HG03097 (cell line): Measurements from ENCODE around the gene LRRC3.

ENCODE experiments used
- ATAC-seq: cut with Tn5 transposase; IDR thresholded peaks from one replicate; pipeline ENCODE4 v1.9.1; 2021; ENCODE audit not compliant: unreplicated experiment, low FRiP score

Gene LRRC3

DNA sequence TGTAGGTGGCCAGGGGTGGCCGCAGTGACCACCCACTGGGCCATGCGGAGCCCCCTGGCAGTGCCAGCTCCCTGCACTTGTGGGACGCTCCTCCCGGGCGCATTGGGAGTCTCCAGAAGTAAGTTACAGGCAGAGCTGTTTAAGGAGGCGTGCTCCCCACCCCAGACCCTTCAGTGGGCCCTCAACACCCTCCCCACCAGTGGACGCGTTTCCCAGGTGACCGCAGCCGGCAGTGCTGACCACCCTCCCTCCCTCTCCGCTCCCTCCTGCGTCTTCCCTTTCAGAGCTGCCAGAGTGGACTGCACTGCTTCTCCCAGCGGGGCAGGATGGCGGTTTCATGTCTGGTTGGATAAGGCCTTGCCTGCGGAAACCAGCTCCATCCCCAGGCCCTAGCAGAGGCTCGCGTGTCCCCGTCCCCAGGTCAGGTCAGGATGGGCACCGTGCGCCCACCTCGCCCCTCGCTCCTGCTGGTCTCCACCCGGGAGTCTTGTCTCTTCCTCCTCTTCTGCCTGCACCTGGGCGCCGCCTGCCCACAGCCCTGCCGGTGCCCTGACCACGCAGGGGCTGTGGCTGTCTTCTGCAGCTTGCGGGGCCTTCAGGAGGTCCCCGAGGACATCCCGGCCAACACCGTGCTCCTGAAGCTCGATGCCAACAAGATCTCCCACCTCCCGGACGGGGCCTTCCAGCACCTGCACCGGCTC is 1.1 kb downstream of the LRRC3 start:
- no peak for ATAC-seq

DNA sequence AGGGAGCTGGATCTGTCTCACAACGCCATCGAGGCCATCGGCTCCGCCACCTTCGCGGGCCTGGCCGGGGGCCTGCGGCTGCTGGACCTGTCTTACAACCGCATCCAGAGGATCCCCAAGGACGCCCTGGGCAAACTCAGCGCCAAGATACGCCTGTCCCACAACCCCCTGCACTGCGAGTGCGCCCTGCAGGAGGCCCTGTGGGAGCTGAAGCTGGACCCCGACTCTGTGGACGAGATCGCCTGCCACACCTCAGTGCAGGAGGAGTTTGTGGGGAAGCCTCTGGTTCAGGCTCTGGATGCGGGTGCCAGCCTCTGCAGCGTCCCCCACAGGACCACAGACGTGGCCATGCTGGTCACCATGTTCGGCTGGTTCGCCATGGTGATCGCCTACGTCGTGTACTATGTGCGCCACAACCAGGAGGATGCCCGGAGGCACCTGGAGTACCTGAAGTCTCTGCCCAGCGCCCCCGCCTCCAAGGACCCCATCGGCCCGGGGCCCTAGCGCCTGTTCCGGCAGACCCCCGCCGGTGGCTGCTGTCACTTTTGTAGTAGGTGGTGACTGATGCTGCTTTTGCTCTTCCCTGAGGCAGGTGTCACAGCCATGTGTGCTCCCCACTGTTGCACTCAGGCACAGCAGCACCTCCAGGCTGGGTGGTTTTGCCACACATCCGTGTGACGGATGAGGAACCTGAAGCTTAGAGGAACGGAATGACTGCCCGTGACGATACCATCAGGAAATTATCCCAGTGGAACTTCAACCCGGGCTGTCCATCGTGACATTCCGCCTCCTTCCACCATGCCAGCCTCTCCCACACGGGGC is 1.8 kb downstream of the LRRC3 start:
- no peak for ATAC-seq

DNA sequence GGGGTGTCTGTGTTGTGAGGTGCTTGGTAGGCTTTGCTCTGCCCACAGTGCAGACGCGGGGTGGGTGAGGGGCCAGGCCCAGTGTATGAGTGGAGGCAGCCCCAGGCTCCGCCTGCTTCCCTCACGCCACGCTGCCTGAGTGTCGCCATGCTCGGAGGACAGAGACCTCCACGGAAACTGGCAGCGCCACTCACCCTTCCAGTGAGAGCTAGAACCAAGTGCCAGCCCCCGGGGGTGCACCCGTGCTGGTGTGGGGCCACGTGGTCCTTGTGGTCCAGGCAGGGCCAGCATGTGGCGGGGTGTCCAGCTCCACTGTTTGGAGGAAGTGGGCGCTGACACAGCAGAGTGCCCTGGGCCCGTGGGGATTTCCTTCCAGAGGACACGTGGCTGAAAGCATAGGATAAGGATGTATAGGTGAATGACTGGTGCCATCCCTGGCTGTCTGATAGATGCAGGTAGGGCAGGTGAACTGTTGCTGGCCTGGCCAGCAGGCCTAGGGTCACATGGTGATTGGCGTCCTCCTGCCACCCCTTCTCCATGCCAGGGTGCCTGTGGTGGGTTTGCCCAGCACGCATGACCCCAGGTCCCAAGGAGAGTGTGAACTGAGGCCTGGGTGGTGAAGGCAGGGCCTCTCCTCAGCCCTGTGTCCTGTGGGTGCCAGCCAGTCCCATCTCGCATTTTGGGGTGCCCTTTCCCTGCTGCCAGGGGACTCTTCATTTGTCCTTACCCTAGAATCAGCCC is 3.8 kb downstream of the LRRC3 start:
- ATAC-seq: no peak

DNA sequence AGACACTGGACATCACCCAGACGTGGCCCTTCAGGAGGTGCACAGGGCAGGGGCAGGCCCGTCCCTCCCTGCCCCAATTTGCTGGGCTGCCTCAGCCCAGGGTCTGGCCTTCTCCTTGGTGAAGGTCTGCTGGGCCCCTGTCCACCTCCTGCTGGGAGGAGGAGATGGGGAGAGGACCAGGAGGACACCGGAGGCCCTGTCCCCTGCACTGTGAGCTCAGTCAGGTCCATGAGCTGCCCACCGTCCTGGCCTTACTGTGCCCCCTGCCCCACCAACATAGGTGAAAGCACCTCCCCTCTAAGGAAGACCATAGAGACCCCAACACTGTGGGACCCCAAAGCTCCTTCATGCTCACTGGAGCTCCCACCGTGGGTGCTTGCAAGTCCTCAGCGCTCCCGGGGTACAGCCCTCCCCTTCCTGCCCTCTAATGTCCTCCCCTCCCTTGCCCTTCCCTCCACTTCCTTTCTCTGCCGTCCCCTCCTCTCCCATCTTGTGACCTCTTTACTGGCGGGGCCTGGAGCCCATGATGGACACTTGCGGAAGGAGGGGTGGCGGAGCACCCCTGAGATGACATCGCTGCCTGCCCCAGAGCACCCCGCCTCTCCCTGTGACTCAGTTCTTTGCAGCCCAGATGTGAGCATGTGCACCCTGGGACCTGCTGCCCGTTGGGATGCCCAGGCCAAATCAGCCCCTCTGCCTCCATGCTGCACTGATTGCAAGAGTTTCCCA is 4.6 kb downstream of the LRRC3 start:
- no peak for ATAC-seq

DNA sequence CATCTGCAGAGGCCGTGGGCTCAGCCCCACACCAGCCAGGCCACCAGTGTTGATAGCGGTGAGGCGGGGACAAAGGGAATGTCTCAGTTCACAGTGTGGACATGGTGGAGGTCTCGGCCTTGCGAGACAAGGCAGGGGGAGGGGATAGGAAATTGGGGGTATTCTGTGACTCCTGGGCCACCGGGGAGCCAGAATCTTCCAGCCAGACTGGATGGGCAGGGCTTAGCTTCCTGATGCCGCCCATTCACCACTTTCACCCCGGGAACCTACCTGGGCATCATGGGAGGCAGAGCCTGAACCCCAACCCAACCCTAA is 5.1 kb downstream of the LRRC3 start:
- ATAC-seq: no peak

DNA sequence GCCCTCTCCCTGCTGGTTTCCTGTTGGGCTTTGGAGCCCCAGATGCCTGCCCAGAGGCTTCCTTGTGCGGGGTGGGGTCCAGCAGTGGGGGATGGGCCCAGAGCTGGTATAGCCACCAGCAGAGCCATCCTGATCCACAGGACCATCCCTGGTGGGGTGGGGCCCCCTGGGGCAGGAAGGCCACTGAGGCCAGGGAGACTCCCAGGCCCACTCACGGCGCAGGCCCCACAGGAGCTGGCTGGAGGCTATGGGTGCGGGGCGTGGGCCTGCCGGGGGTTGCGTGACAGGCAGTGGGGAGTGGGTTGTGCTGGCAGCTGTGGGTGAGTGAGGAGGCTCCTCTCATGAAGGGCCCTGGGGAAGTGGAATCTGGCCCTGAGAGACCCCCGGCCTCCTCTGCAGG is 5.7 kb downstream of the LRRC3 start:
- no peak for ATAC-seq

DNA sequence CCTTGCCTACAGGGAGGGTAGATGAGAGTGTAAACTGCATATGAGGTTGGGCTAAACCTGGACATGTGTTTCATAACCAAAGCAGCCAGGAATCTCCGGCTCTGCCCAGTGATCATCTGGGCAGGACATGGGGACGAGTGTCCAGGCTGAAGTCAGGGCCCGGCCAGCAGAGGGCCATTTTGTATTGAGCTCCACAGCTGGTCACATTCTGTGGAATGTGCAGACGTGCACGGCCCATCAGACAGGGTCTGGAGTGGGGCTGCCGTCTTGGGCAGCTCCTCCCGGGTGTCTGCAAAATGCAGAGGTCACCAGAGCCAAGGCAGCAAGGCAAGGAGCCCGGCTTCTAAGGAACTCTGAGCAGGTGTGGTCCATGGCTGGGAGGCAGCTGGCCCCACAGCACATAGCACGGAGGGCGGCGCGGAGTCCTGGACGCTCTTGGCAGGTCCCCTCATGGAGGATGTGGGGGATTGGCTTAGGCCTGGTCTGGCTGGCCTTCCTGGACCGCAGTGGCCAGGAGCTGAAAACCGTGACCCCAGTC is 6.2 kb downstream of the LRRC3 start:
- no peak for ATAC-seq

DNA sequence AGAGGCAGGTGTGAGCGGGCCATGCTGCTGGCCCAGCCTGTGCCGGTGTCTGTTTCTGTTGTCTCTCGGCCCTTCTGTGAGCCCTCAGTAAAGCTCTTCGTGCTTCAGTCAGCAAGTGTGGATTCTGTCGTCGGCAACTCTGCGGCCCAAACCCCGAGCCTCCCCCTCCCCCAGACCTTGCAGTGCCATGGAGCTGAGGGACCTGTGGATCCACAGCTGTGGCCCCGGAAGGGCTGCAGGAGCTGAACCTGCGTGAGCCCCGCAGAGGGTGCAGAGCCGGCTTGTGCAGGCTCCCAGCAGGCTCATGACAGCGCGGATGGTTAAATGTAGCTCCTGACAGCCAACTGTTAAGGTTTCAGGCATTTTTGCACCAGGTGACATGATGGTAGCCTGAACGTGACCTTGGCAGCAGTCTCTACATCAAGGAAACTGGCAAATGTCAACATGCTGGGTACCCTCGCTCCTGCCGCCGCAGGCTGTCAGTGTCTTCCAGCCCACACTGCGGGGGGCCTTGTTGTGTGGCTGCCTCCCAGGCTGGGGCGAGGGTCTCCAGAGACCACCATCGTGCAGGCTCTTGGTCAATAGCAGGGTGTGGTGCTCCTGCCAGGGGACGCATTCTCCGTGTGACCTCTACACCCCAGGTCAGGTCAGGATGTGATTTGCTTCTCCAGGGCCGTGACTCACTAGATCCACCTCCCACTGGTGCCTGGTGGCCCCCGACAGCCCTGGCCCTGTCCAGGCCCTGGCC is 7.0 kb downstream of the LRRC3 start:
- no peak for ATAC-seq

DNA sequence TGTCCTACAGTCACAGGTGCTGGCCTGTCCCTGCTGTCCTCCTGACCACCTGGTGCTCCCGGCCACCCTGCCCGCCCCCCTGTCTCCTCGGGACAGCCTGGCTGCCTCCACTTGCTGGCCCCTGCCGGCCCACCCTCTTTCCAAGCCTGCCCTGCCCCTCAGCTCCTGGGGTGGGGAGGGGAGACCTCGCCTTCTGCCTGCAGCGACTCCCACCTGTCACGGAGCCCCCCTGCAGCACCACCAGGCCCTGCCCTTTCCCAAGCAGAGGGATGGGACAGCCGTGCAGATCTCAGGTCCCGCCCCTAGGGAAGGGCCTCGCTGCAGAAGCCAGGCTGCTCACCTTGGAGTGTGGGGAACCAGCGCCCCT is 7.5 kb downstream of the LRRC3 start:
- no peak for ATAC-seq

DNA sequence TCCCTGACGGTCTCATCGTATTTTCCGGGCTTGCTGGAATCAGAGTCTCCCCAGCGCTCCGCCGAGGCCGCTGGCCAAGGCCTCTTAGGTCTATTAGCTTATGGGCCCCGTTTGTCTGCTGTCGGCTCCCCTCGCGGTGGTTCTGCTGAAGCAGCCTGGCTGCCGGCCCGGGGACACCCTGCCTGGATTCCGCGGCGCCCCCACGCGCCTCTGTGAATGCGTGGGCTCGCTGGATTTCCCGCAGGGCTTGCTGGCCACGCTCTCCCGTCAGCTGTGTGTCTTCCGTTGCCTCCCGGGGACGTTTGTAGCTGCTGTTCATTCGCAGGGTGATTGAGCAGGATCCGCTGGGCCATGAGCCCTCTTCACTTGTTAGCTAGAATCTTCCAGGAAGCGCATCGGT is 8.4 kb downstream of the LRRC3 start:
- no peak for ATAC-seq

DNA sequence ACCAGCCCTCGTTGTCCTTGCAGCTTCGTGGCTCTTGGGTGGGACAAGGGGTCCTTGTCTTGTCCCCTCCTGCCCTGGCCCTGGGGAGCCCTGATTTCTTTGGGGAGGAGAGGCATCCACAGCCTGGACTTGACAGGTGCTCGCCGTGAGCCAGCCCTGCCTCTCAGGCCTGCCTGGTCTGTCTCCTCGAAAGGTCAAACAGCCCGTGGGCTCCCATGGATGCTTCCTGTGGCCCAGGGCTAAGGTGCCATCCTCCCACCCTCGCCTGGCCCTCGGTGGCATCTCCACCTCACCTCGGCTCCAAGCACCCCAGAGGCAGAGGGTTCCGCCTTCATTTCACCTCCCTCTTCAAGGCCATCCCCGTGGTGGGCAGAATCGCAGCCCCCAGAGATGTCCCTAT is 9.0 kb downstream of the LRRC3 start:
- ATAC-seq: no peak

DNA sequence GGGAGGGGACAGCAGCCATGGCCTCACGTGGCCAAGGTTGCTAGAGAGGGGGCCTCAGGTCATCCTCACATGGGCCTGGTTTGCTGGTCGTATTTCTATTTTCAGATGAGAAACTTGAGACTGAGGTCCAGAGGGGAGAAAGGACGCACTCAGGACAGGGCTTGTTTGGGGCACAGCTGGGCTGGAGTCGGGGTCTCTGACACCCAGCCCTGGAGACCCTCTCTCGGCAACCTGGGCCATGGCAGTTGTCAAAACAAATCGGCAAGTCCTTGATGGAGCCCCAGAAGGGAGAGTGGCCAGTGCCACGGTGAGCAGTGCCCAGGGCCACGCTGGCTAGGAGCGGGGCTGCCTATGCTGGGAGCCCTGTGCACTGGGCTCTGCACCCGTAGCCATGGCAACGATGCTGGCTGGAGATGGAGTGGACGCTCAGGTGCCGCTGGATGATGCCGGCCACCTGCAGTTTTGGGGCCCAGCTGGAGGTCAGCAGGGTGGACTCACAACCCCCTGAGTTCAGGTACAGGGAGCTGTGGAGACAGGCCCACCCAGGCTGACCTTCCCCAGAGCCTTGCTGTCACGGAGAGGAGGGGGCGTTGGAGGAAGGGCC is 11.1 kb downstream of the LRRC3 start:
- ATAC-seq: no peak

DNA sequence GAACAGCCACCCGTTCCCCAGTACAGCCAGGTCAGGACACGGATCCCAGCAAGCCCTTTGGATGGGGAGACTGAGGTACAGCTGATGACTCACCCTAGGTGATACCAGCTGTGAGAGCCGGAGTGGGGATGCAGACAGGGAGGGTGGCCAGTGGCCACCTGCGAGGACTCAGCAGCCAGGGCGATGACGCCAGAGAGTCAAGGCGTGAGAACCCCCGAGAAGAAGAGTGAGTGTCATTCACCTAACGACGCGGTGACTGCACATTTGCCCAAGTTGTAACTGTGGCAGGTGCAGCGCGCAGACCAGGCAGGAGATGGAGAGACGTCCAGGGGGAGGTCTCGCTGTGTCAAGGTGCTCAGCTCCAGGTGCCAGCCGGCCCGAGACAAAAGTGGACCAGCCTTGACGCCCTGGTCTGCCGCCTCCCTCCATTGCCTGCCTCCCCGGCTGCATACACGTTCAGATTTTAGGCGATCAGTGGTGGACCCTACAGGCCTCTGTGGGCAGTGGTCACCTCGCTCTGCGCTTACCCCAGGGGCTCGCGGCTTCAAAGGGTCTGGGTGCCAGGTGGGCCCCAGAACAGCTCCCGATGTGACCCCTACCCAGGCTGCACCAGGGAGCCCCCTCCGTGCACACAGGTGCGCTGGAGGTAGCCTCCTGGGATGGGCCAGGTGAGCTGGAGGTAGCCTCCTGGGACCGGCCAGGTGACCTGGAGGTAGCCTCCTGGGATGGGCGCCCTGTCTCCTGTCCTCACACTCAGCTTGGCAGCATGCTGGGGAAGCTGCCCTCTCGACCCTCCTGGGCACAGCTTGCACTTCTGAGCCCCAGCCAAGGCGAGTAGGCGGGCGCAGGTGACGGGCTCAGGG is 11.9 kb downstream of the LRRC3 start:
- ATAC-seq: no peak

DNA sequence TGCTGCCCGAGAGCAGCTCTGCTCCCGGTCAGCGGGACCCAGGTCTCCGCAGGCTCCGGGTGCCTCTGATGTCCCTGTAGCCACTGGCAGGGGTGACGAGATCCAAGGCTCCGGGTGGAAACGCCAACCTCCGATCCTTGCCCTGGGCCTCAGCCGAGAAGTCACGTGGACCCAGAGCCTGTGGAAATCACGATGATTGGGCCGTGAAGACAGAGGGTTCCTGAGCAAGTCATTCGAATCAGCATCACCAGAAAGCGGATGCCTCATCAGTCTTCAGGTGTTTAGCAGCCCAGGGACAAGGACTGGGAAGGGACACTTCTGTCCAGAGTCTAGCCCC is 12.5 kb downstream of the LRRC3 start:
- no peak for ATAC-seq

DNA sequence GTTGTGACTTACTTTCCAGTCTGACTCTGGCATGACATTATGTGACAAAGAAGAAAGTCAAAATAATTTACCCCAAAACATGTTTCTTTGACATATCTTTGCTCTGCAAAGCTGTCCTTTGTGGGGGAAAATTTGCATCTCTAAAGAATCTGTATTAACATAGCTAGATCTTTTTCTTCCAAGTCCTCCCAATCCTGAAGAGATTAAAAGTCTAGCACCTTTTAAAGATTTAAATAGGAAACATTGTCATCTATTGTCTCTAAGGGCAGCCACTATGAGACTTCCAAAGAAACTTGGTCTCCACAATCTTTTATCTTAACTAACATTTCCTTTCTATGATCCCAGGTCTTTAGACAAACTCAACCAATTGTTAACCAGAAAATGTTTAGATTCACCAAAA is 16.0 kb downstream of the LRRC3 start:
- ATAC-seq: no peak

DNA sequence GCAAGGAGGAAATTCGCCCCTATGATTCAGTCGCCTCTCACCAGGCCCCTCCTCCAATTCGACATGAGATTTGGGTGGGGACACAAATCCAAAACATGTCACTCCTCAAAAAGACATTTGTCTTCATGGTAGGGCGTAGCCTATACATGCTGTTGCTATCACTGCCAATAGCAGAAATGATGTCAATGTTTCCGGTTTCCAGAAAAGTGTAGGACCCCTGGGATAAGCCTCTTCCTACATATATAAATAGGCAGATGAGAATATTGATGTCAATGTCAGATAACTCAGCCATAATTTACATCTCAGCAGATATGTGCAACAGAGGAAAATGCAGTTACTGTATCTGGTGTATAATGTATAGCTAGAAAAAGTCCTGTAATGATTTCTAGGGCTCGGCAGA is 16.7 kb downstream of the LRRC3 start:
- ATAC-seq: no peak

DNA sequence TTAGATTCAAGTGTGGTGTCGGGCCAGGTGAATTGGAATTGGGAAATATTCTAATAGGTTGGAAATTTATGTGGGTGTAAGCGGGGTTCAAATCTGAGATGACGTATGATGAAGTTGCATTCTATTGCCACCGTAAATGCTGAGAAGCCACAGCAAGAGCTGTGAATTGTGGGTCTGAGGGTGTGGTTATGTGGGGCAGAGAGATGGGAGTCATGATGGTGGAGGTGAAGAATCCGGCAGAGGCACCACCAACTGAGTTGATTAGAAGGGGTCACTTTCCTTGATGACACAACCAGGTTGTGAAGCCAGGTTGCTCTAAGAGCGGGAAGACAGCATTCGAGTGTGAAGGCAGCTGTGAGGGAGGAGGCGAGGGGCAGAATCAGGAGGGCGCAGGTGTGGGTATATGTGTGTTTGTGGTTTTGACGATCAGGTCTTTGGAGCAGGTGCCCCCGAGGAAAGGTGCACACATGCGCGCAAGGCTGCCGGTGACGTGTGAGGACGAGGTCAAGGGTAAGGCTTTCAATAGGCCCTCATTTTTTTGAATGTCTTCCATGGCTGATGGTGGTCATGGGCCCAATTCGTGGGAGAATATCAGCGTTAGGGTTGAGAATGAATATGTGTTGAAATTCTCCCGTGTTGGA is 18.7 kb downstream of the LRRC3 start:
- no peak for ATAC-seq

DNA sequence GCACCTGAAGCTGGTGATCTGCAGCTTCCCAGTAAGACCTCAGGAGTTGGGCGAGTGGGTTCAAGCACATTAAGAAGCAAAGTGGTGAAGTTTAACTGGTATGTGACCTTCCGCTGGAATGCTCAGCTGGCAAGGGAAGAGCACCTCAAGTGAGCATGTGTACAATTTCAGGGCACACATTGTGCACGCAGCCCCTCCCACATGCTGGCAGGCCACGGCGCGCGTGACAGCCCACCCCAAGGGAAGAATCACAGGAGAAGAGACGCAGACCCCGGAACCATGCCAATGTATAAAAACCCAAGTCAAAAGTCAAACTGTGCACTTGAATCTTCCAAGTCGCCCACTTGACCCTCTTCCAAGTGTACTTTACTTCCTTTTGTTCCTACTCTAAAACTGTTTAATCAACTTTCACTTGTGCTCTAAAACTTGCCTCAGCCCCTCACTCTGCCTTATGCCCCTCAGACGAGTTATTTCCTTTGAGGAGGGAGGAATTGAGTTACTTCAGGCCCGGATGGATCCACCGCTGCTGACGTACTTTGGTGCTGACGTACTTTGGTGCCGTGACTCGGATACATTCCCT is 20.0 kb downstream of the LRRC3 start:
- ATAC-seq: no peak
